DND-41 (cell line): Measurements from ENCODE around the gene COPRS.
"Not testable (repeated sequence)": the region's sequence is repeated elsewhere in the genome, so short reads cannot be mapped to it uniquely, and the experiment has no call there.

ENCODE experiments used
- ATAC-seq: fragments of 200-7000 bp; cut with Tn5 transposase; 3 replicates; pipeline ENCODE4 v1.9.1; 2021; ENCODE audit warnings: low read depth; ENCODE audit not compliant: insufficient read depth
- DNase-seq: peaks from one replicate; pipeline ENCODE4 v3.0.0-alpha.2; 2020
- H2AFZ ChIP-seq: 2 replicates; pipeline ENCODE4 v1.6.0; 2012; ENCODE audit warnings: low read depth, low read length
- H3K27ac ChIP-seq: 2 replicates; pipeline ENCODE4 v1.5.1; 2012; ENCODE audit warnings: low read length, inconsistent platforms
- H3K27me3 ChIP-seq: fragments of 200-600 bp; sonication (generic); 2 replicates; pipeline ENCODE4 v1.6.0; 2012; ENCODE audit warnings: low read length, mild to moderate bottlenecking, inconsistent platforms; ENCODE audit not compliant: insufficient read depth, poor library complexity
- H3K36me3 ChIP-seq: 2 replicates; pipeline ENCODE4 v1.5.1; 2012; ENCODE audit warnings: low read length, inconsistent platforms; ENCODE audit not compliant: insufficient read depth
- H3K4me1 ChIP-seq: 2 replicates; pipeline ENCODE4 v1.5.1; 2012; ENCODE audit warnings: mild to moderate bottlenecking, low read length; ENCODE audit not compliant: insufficient read depth
- H3K4me2 ChIP-seq: 2 replicates; pipeline ENCODE4 v1.6.0; 2012; ENCODE audit warnings: mild to moderate bottlenecking, moderate library complexity, low read length, inconsistent platforms; ENCODE audit not compliant: insufficient read depth
- H3K4me3 ChIP-seq, 2 experiments: fragments of 200-600 bp in 1 of 2; shearing (Covaris generic) in 1 of 2; 2 replicates each; pipeline ENCODE4 v1.5.1; 2012 to 2016; ENCODE audit warnings: inconsistent platforms in 2 of 2, low read length in 2 of 2, mild to moderate bottlenecking in 2 of 2, low read depth in 1 of 2, moderate library complexity in 1 of 2
- H3K79me2 ChIP-seq: 2 replicates; pipeline ENCODE4 v1.6.0; 2012; ENCODE audit warnings: low read length, inconsistent platforms; ENCODE audit not compliant: insufficient read depth
- H3K9ac ChIP-seq: 2 replicates; pipeline ENCODE4 v1.6.0; 2012; ENCODE audit warnings: low read depth, mild to moderate bottlenecking, inconsistent platforms, low read length, moderate library complexity
- H3K9me3 ChIP-seq: 2 replicates; pipeline ENCODE4 v1.5.1; 2012; ENCODE audit warnings: low read length, moderate library complexity, mild to moderate bottlenecking, inconsistent platforms; ENCODE audit not compliant: insufficient read depth, severe bottlenecking
- H4K20me1 ChIP-seq: 2 replicates; pipeline ENCODE4 v1.6.0; 2012; ENCODE audit warnings: low read length; ENCODE audit not compliant: insufficient read depth
- EZH2 ChIP-seq: IDR thresholded peaks from 3 replicates; pipeline ENCODE4 v1.6.1; 2012; ENCODE audit warnings: borderline replicate concordance, low read depth, mild to moderate bottlenecking, moderate library complexity, low read length, inconsistent platforms; ENCODE audit not compliant: severe bottlenecking
- TF ChIP-seq, protein P1 (sequence below): IDR thresholded peaks from 2 replicates; pipeline ENCODE4 v1.5.1; 2012; ENCODE audit warnings: borderline replicate concordance, low read length, moderate library complexity, mild to moderate bottlenecking; ENCODE audit not compliant: poor library complexity, severe bottlenecking; ENCODE audit errors: extremely low read depth

Gene COPRS

DNA sequence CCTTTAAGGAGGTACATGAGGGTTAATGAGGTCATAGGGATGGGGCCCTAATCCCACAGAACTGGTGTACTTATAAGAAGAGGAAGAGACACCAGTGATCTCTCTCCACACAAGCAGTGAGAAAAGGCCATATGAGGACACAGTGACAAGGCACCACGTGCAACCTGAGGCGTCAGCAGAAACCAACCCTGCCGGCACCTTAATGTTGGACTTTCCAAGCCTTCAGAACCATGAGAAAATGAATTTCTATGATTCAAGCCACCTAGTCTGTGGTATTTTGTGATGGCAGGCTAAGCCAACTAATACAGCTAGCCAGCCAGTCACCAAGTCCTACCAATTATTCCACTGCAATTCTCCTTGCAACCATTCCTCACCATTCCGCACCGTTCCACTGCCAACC, 39.5 kb downstream of the COPRS start:
- ATAC-seq: no peak
- TF ChIP-seq, protein P1, sequence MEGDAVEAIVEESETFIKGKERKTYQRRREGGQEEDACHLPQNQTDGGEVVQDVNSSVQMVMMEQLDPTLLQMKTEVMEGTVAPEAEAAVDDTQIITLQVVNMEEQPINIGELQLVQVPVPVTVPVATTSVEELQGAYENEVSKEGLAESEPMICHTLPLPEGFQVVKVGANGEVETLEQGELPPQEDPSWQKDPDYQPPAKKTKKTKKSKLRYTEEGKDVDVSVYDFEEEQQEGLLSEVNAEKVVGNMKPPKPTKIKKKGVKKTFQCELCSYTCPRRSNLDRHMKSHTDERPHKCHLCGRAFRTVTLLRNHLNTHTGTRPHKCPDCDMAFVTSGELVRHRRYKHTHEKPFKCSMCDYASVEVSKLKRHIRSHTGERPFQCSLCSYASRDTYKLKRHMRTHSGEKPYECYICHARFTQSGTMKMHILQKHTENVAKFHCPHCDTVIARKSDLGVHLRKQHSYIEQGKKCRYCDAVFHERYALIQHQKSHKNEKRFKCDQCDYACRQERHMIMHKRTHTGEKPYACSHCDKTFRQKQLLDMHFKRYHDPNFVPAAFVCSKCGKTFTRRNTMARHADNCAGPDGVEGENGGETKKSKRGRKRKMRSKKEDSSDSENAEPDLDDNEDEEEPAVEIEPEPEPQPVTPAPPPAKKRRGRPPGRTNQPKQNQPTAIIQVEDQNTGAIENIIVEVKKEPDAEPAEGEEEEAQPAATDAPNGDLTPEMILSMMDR: no peak
- TF ChIP-seq EZH2: no peak
- H2AFZ ChIP-seq: no peak overlapping the region

DNA sequence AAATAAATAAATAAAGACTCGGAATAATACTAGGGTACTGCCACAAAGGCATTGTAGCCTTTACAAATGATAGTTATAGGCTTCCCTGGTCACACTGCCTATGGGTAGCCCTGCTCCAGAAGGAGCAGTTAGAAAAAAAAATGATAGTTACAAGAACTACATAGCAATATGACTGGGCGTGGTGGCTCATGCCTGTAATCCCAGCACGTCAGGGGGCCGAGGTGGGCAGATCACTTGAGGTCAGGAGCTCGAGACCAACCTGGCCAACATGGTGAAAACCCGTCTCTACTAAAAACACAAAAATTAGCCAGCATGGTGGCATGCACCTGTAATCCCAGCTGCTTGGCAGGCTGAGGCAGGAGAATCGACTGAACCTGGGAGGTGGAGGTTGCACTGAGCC, 40.2 kb downstream of the COPRS start:
- H3K9me3 ChIP-seq, H3K79me2 ChIP-seq, H4K20me1 ChIP-seq, H3K4me2 ChIP-seq, H3K36me3 ChIP-seq, H3K27ac ChIP-seq, ATAC-seq, H3K27me3 ChIP-seq, H3K4me1 ChIP-seq, DNase-seq, H2AFZ ChIP-seq, H3K4me3 ChIP-seq, H3K9ac ChIP-seq: not testable (repeated sequence)

More for the DNA sequence above, 39.5 kb downstream of the COPRS start:
- H3K9ac ChIP-seq: no peak overlapping the region
- no peaks in the 10 kb centered on the region for H3K36me3 ChIP-seq
- no peaks in the 10 kb centered on the region for H4K20me1 ChIP-seq
- H3K4me1 ChIP-seq: no peaks in the 10 kb centered on the region
- H3K9me3 ChIP-seq: no peaks in the 10 kb centered on the region
- no peak overlapping the region for H3K4me3 ChIP-seq
- no peaks in the 10 kb centered on the region for H3K79me2 ChIP-seq
- DNase-seq: no peak
- no peaks in the 10 kb centered on the region for H3K27me3 ChIP-seq
- H3K27ac ChIP-seq: no peak overlapping the region
- no peak overlapping the region for H3K4me2 ChIP-seq

DNA sequence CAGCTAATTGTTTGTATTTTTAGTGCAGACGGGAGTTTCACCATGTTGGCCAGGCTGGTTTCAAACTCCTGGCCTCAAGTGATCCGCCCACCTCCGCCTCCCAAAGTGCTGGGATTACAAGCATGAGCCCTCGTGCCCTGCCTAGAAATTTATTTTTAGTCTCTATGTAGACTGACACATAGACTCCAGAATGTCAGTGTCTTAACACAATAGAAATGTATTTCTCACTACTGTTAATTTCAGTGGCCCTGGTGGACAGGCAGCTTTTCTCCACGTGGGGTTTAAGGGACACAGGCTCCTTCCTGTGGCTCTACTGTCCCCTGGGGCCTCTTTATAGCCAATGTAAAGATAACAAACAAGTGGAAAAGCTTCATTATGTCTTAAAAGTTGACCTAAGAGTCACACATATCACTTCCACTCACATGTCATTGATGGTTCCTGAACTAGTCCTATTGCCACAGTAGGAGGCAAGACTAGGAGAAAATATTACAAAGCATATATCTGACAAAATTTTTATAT, 43.8 kb downstream of the COPRS start:
- no peak overlapping the region for H3K4me3 ChIP-seq
- H4K20me1 ChIP-seq: no peaks in the 10 kb centered on the region; the same call in 1 of the 2 replicates
- ATAC-seq: no peak
- no peaks in the 10 kb centered on the region for H3K36me3 ChIP-seq
- DNase-seq: no peak
- no peak overlapping the region for H3K27ac ChIP-seq
- no peaks in the 10 kb centered on the region for H3K79me2 ChIP-seq
- H3K4me2 ChIP-seq: no peak overlapping the region
- H3K9me3 ChIP-seq: no peaks in the 10 kb centered on the region
- H3K9ac ChIP-seq: no peak overlapping the region
- H3K27me3 ChIP-seq: peaks cover 5% of the 10 kb centered on the region
- no peaks in the 10 kb centered on the region for H3K4me1 ChIP-seq
- TF ChIP-seq, protein P1: no peak
- TF ChIP-seq EZH2: no peak
- no peak overlapping the region for H2AFZ ChIP-seq

DNA sequence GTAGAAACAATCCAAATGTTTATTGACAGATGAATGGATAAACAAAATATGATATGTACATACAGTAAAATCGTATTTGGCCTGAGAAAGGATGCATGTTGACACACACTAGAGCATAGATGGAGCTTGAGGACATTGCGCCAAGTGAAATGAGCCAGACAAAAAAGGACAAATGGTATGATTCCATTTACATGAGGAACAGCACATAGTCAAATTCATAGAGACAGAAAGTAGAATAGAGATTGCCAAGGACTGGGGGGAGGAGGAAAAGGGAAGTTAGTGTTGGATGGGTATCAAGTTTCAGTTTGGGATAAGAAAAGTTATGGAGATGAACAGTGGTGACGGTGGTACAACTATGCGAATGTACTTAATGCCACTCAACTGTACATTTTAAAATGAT, 47.9 kb downstream of the COPRS start:
- H4K20me1 ChIP-seq: no peaks in the 10 kb centered on the region; the same call in 1 of the 2 replicates
- ATAC-seq (no peak), DNase-seq (no peak)
- no peak overlapping the region for H2AFZ ChIP-seq
- no peaks in the 10 kb centered on the region for H3K36me3 ChIP-seq
- peaks cover 5% of the 10 kb centered on the region for H3K27me3 ChIP-seq
- H3K27ac ChIP-seq: no peak overlapping the region
- no peak overlapping the region for H3K4me2 ChIP-seq
- no peak overlapping the region for H3K9ac ChIP-seq
- TF ChIP-seq EZH2: no peak
- TF ChIP-seq, protein P1: no peak
- no peak overlapping the region for H3K4me3 ChIP-seq
- H3K4me1 ChIP-seq: no peaks in the 10 kb centered on the region
- H3K79me2 ChIP-seq: no peaks in the 10 kb centered on the region
- H3K9me3 ChIP-seq: no peaks in the 10 kb centered on the region

DNA sequence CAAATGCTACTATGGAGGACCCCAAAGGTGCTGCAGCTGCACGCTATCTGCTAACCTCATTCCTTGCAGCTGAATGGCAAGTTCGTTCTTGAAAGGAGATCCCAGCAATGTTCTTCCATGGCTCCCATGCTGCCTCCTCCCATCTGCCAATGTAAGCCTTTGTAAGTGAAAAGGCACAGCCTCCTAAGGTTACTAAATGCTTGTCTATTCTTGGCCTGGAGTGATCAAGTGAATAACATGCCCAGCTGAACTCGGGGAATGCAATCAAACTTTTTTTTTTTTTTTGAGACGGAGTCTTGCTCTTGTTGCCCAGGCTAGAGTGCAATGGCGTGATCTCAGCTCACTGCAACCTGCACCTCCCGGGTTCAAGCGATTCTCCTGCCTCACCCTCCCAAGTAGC, 49.2 kb downstream of the COPRS start:
- ATAC-seq, DNase-seq, H2AFZ ChIP-seq: not testable (repeated sequence)

More for the DNA sequence above, 49.2 kb downstream of the COPRS start:
- H3K4me1 ChIP-seq, H3K9me3 ChIP-seq, H3K27ac ChIP-seq, H3K9ac ChIP-seq, H4K20me1 ChIP-seq, H3K36me3 ChIP-seq, H3K4me2 ChIP-seq, H3K79me2 ChIP-seq, H3K27me3 ChIP-seq, H3K4me3 ChIP-seq: not testable (repeated sequence)
